ENCODE results near the gene MRPL20.

GRCh38 chr1:1365875-1366698 lies 41.0 kb downstream of the MRPL20 start:
- TF ChIP-seq CTCF (IDR thresholded peaks at IDR 0.05) (no peak), POLR2A (IDR thresholded peaks at IDR 0.05) (no peak)

All from thyroid gland (tissue), 4 donors.